ENCODE results near the gene PKNOX1.

DNA sequence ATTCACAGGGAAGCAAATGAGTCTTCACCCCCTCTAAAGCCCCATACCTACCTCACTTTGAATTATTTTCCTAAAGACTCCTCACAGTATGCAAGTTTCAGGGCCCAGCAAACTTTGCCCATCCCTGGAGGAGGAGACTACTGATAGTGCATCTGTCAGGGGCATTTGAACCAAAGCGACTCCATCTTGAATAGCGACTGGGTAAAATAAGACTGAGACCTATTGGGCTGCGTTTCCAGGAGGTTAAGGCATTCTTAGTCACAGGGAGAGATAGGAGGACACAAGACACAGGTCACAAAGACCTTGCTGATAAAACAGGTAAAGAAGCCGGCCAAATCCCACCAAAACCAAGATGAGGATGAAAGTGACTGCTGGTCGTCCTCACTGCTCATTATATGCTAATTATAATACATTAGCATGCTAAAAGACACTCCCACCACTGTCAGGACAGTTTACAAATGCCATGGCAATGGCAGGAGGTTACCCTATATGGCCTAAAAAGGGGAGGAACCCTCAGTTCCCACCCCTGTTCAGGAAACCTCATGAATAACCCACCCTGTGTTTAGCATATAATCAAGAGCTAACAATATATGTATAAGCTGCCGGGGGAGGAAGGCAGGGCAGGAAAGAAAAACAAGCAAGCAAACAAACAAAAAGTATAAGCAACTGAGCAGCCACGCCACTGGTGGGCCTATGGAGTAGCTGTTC lies 3.3 kb upstream of the PKNOX1 start:
- TF ChIP-seq, protein P1, sequence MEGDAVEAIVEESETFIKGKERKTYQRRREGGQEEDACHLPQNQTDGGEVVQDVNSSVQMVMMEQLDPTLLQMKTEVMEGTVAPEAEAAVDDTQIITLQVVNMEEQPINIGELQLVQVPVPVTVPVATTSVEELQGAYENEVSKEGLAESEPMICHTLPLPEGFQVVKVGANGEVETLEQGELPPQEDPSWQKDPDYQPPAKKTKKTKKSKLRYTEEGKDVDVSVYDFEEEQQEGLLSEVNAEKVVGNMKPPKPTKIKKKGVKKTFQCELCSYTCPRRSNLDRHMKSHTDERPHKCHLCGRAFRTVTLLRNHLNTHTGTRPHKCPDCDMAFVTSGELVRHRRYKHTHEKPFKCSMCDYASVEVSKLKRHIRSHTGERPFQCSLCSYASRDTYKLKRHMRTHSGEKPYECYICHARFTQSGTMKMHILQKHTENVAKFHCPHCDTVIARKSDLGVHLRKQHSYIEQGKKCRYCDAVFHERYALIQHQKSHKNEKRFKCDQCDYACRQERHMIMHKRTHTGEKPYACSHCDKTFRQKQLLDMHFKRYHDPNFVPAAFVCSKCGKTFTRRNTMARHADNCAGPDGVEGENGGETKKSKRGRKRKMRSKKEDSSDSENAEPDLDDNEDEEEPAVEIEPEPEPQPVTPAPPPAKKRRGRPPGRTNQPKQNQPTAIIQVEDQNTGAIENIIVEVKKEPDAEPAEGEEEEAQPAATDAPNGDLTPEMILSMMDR (IDR thresholded peaks at IDR 0.05) = no peak
- TF ChIP-seq POLR2A (IDR thresholded peaks at IDR 0.05) = no peak
